Endodermal cell (in vitro differentiated cells): ENCODE measurements around the gene TOM1. TPM values are rescaled to one million over a fixed set of nuclear protein-coding genes. Genes with fewer than 3 reads are reported as not detected.

Experiments used
- DNase-seq: peaks from one replicate; pipeline ENCODE4 v3.0.0-alpha.2; 2017
- H3K27ac ChIP-seq: 2 replicates; pipeline ENCODE4 v1.5.1; 2013; ENCODE audit warnings: mild to moderate bottlenecking, low read depth, low read length, moderate library complexity
- H3K27me3 ChIP-seq: 2 replicates; pipeline ENCODE4 v1.6.1; 2013; ENCODE audit warnings: mild to moderate bottlenecking, low read length, moderate library complexity; ENCODE audit not compliant: insufficient read depth, control insufficient read depth, poor library complexity, severe bottlenecking
- H3K36me3 ChIP-seq: 2 replicates; pipeline ENCODE4 v1.7.0; 2013; ENCODE audit warnings: mild to moderate bottlenecking, low read length, moderate library complexity; ENCODE audit not compliant: control insufficient read depth, insufficient read depth
- H3K4me1 ChIP-seq: one replicate; pipeline ENCODE4 v1.7.0; 2013; ENCODE audit warnings: low read length; ENCODE audit not compliant: control insufficient read depth, insufficient read depth
- H3K4me3 ChIP-seq: 2 replicates; pipeline ENCODE4 v1.5.1; 2013; ENCODE audit warnings: mild to moderate bottlenecking, low read length, moderate library complexity
- H3K9ac ChIP-seq: 2 replicates; pipeline ENCODE4 v1.6.1; 2013; ENCODE audit warnings: mild to moderate bottlenecking, low read length, moderate library complexity; ENCODE audit not compliant: poor library complexity, severe bottlenecking; ENCODE audit errors: extremely low read depth
- H3K9me3 ChIP-seq: 2 replicates; pipeline ENCODE4 v1.6.1; 2013; ENCODE audit warnings: mild to moderate bottlenecking, low read length, moderate library complexity; ENCODE audit not compliant: control insufficient read depth
- H3K27ac Mint-ChIP-seq: 2 replicates; pipeline ENCODE4 v1.8.0; 2020; ENCODE audit warnings: mixed read lengths
- H3K27me3 Mint-ChIP-seq: 2 replicates; pipeline ENCODE4 v1.8.0; 2021; ENCODE audit warnings: mild to moderate bottlenecking, mixed read lengths; ENCODE audit not compliant: insufficient read depth
- H3K36me3 Mint-ChIP-seq: 2 replicates; pipeline ENCODE4 v1.8.0; 2020; ENCODE audit warnings: low read depth, mixed read lengths
- H3K4me1 Mint-ChIP-seq: 2 replicates; pipeline ENCODE4 v1.8.0; 2020; ENCODE audit warnings: mixed read lengths
- H3K4me3 Mint-ChIP-seq: 2 replicates; pipeline ENCODE4 v1.8.0; 2020; ENCODE audit warnings: mild to moderate bottlenecking, moderate library complexity, mixed read lengths
- H3K9me3 Mint-ChIP-seq: 2 replicates; pipeline ENCODE4 v1.8.0; 2020; ENCODE audit warnings: mild to moderate bottlenecking, mixed read lengths
- CTCF ChIP-seq: fragments of 200-600 bp; sonication (generic); conservative IDR thresholded peaks from 2 replicates; pipeline ENCODE4 v1.5.0; 2021; ENCODE audit warnings: antibody characterized with exemption, mild to moderate bottlenecking
- WGBS, 2 experiments: methylation state at CpG; one replicate each; pipeline versions ENCODE4 v1.1.5 to v1.1.7; 2013; ENCODE audit warnings: missing lambda C conversion rate in 2 of 2, mixed read lengths in 1 of 2; ENCODE audit not compliant: insufficient coverage in 1 of 2, insufficient read length in 1 of 2; 5-methylcytosine and 5-hydroxymethylcytosine counted together
- long read RNA-seq, 4 experiments: library from polyadenylated mRNA in 2 of 4; library from RNA in 1 of 4; library from capped mRNA in 1 of 4; stranded (forward) in 3 of 4; unstranded in 1 of 4; transcript quantifications; one replicate each; pipeline ENCODE4 v2.0.0, GENCODE V29; 2020 to 2021; ENCODE audit warnings: inconsistent platforms in 1 of 4
- polyA plus RNA-seq, 2 experiments: library from polyadenylated mRNA; stranded (reverse); fragments of 50-300 nt; gene quantifications; one replicate each; pipeline ENCODE4 v1.2.3, GENCODE V29; 2013
- total RNA-seq, 2 donors: library from RNA; stranded (reverse); fragmentation: NEBNext Ultra II Directional in 1 of 2; extraction: Animal tissue kit (Norgen Biotek cat#: 25700) in 1 of 2; gene quantifications; 2 replicates in 1 of 2; 3 replicates in 1 of 2; pipeline ENCODE4 v1.2.1, GENCODE V29; 2021

The TOM1 gene
- total RNA-seq, result 10 to 100 TPM; 31.3 to 33.3 TPM
- polyA plus RNA-seq (2013, experiment 1 of 2), result 21.3 TPM
- polyA plus RNA-seq (2013, experiment 2 of 2), result 21.2 TPM
- long read RNA-seq, experiment 1, transcript TOM1-210 (15 exons, 2,389 nt), result major isoform, 6 of 19 reads
- long read RNA-seq, experiment 1, partial matches to known transcripts, result 8 of 19 reads
- long read RNA-seq, experiment 1, other reads (novel, unspliced or antisense), result 3 of 19 reads
- long read RNA-seq, experiment 2, transcript TOM1-204 (15 exons, 2,390 nt), result minor isoform, 8 of 99 reads
- long read RNA-seq, experiment 2, transcript TOM1-210 (15 exons, 2,389 nt), result major isoform, 71 of 99 reads
- long read RNA-seq, experiment 2, partial matches to known transcripts, result 4 of 99 reads
- long read RNA-seq, experiment 2, other reads (novel, unspliced or antisense), result 14 of 99 reads
- long read RNA-seq, experiment 3, transcript TOM1-210 (15 exons, 2,389 nt), result major isoform, 160 of 215 reads
- long read RNA-seq, experiment 3, transcript TOM1-204 (15 exons, 2,390 nt), result minor isoform, 20 of 215 reads
- long read RNA-seq, experiment 3, partial matches to known transcripts, result 8 of 215 reads
- long read RNA-seq, experiment 3, other reads (novel, unspliced or antisense), result 27 of 215 reads
- long read RNA-seq, experiment 4, transcript TOM1-210 (15 exons, 2,389 nt), result major isoform, 14 of 25 reads
- long read RNA-seq, experiment 4, partial matches to known transcripts, result 6 of 25 reads
- long read RNA-seq, experiment 4, other reads (novel, unspliced or antisense), result 5 of 25 reads

- peak; percentile 99 for DNase-seq
- WGBS, 2 experiments, result 0 to 1% methylated on average over 17 to 64 of the region's 64 CpGs
- Mint-ChIP-seq H3K4me1 (peaks cover 4% of the 10 kb centered on the region), H3K4me3 (peak within 1 kb of the TSS; percentile 75), H3K27me3 (no peaks in the 10 kb centered on the region), H3K36me3 (peaks cover 25% of the 10 kb centered on the region), H3K27ac (peak within 1 kb of the TSS; percentile 98), H3K9me3 (no peaks in the 10 kb centered on the region)
- TF ChIP-seq CTCF, result no peak
- Histone ChIP-seq H3K27ac (peak within 1 kb of the TSS; percentile 65), H3K4me1 (peaks cover 6% of the 10 kb centered on the region), H3K36me3 (peaks cover 30% of the 10 kb centered on the region), H3K27me3 (no peaks in the 10 kb centered on the region), H3K9me3 (no peaks in the 10 kb centered on the region), H3K9ac (peak within 1 kb of the TSS; percentile 72), H3K4me3 (peak within 1 kb of the TSS; percentile 87)
These were observed at the start of gene TOM1 for GRCh38 chr22:35299673-35300499. Gene TOM1 (plus strand): TSS chr22:35299894. CDS start chr22:35299929, 35 bp downstream.

- Histone ChIP-seq H3K4me1 (no peaks in the 10 kb centered on the region), H3K9ac (no peak overlapping the region), H3K4me3 (no peak overlapping the region), H3K27ac (no peak overlapping the region), H3K9me3 (no peaks in the 10 kb centered on the region), H3K36me3 (no peaks in the 10 kb centered on the region), H3K27me3 (no peaks in the 10 kb centered on the region)
- TF ChIP-seq CTCF, result no peak
- no peak overlapping the region for H3K27ac Mint-ChIP-seq
- H3K4me1 Mint-ChIP-seq, result no peaks in the 10 kb centered on the region
- no peaks in the 10 kb centered on the region for H3K9me3 Mint-ChIP-seq
- H3K36me3 Mint-ChIP-seq, result no peaks in the 10 kb centered on the region
- 88 to 95% methylated on average over 4 of the region's 4 CpGs for WGBS, 2 experiments
- no peaks in the 10 kb centered on the region for H3K27me3 Mint-ChIP-seq
- H3K4me3 Mint-ChIP-seq, result no peak overlapping the region
- DNase-seq, result no peak
These were observed 49.5 kb upstream of the TOM1 start for GRCh38 chr22:35250156-35250555.

- no peak for TF ChIP-seq CTCF
- peaks cover 8% of the 10 kb centered on the region for H3K4me1 Mint-ChIP-seq
- H3K4me3 Mint-ChIP-seq, result no peak overlapping the region
- Histone ChIP-seq H3K4me1 (no peaks in the 10 kb centered on the region), H3K9ac (no peak overlapping the region), H3K4me3 (no peak overlapping the region), H3K27ac (no peak overlapping the region), H3K27me3 (no peaks in the 10 kb centered on the region), H3K9me3 (no peaks in the 10 kb centered on the region), H3K36me3 (peaks cover 2% of the 10 kb centered on the region)
- H3K27me3 Mint-ChIP-seq, result no peaks in the 10 kb centered on the region
- peaks cover 1% of the 10 kb centered on the region for H3K36me3 Mint-ChIP-seq
- no peak overlapping the region for H3K27ac Mint-ChIP-seq
- no peak for DNase-seq
- H3K9me3 Mint-ChIP-seq, result no peaks in the 10 kb centered on the region
- 86 to 89% methylated on average over 2 of the region's 2 CpGs for WGBS, 2 experiments
These were observed 45.7 kb upstream of the TOM1 start for GRCh38 chr22:35253946-35254345.
